HEK293T (cell line): ENCODE data around the gene LRRC3C.

Source experiments
- FOXM1 ChIP-seq: fragments of 450-650 bp; IDR thresholded peaks from 2 replicates; pipeline ENCODE4 v1.6.1; 2017; ENCODE audit warnings: mild to moderate bottlenecking, borderline replicate concordance
- HDGF ChIP-seq: fragments of 450-650 bp; IDR thresholded peaks from 2 replicates; pipeline ENCODE4 v1.6.1; 2017; ENCODE audit warnings: antibody characterized with exemption, borderline replicate concordance
- SP1 ChIP-seq: fragments of 450-650 bp; IDR thresholded peaks from 2 replicates; pipeline ENCODE4 v1.6.1; 2017
- SUZ12 ChIP-seq: fragments of 450-650 bp; IDR thresholded peaks from 2 replicates; pipeline ENCODE4 v1.6.1; 2016; ENCODE audit warnings: mild to moderate bottlenecking
- TARDBP ChIP-seq: fragments of 450-650 bp; IDR thresholded peaks from 2 replicates; pipeline ENCODE4 v1.6.1; 2016
- ZNF384 ChIP-seq: fragments of 450-650 bp; IDR thresholded peaks from 2 replicates; pipeline ENCODE4 v1.6.1; 2016

- TF ChIP-seq SUZ12 (no peak), SP1 (no peak), FOXM1 (no peak), ZNF384 (no peak), TARDBP (no peak), HDGF (no peak)
Measured at GRCh38 chr17:39972271-39972670, 44.7 kb downstream of the LRRC3C start.
